ENCODE data around the gene GBP5.
"Not testable (repeated sequence)": the region's sequence is repeated elsewhere in the genome, so short reads cannot be mapped to it uniquely, and the experiment has no call there.

GBP5 gene

DNA sequence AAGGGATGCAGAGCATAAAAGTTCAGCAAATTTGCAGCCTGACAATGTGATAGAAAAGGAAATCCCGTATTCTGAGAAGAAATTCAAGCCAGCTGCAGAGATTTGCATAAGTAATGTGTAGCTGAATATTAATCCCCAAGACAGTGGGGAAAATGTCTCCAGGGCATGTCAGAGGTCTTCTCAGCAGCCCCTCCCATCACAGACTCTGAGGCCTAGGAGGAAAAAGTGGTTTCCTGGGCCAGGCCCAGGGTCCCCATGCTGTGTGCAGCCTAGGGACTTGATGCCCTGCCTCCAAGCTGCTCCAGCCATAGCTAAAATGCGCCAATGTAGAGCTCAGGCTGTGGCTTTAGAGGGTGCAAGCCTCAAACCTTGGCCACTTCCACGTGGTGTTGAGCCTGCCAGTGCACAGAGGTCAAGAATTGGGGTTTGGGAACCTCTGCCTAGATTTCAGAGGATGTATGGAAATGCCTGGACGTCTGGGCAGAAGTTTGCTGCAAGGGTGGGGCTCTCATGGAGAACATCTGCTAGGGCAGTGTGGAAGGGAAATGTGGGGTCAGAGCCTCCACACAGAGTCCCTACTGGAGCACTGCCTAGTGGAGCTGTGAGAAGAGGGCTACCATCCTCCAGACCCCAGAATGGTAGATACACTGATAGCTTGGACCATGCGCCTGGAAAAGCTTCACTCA is 11.6 kb upstream of the GBP5 start:
- in situ Hi-C loops (cut with HindIII; ENCODE audit: low sequenced_read_pairs) = not testable (repeated sequence)

DNA sequence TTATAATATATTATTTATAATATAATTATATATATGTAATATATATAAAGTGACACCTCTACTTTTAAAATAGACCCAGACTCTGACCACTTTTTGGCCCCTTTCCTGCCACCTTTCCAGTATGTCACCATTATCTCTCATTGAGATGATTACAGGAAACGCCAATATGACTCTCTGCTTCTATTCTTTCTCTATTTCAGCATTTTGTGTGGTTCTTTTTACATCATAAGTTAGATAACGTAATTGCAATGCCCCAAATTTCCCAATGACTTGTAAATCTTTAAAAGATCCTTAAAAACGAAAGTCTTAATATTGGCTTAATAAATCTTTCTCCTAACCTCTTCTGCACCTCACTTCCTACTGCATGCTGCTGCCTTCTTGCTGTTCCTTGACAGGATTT is 8.1 kb upstream of the GBP5 start:
- in situ Hi-C loops (cut with HindIII; ENCODE audit: low sequenced_read_pairs) = no loop called here

DNA sequence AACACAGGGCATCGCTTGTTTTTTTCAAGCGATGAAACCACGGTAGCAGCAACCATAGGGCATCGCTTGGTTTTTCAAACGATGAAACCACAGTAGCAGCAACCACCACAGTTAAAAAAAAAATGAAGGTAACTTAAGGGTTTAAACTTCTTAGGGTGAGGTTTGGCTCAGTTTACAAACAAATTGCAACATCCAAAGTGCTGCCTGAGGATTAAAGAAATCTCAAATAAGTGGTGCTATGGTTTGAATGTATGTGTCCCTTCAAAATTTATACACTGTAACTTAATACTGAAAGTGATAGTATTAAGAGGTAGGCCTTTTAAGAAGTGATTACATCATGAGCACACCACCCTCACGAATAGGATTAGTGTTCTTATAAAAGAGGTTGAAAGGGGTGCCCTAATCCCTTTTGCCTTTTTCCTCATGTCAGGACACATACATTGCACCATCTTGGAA is 6.4 kb upstream of the GBP5 start:
- in situ Hi-C loops (cut with HindIII; ENCODE audit: low sequenced_read_pairs) = no loop called here

DNA sequence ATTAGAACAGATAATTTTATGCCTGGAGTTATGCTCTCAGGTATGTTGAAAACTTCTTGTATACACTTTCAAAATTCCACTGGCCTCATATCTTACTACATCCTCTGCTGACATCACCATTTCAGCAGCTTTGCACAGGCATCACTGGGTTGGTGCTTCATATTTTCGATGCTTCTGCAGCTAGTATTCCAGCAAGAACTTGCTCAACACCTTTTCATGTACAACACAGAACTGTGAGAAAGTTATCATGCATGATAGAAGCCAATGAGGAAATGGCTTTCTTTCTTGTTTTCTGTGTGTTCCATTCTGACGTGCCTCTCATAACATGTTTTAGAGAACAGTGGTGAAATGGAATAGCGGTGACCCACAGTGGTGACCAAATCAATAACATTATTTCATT is 5.1 kb upstream of the GBP5 start:
- in situ Hi-C loops (cut with HindIII; ENCODE audit: low sequenced_read_pairs) = no loop called here

DNA sequence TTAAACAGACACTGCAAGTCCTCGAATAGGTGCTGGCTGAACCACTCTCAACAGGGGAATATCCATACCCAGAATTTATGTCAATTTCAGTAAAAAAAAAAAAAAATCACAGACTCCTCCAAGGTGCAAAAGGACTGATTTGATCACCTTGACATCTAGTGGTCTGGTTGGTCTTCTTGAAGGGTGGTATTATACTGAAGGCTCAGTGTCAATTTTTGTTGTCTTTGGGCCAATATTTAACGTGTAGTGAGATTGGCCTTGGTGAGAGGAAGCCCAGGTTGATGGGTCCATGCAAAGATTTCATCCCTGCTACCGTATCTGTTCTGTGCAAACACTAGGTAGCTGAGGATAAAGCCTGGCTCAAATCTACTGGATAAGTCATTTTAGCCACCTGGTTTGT is 4.0 kb upstream of the GBP5 start:
- in situ Hi-C loops (cut with HindIII; ENCODE audit: low sequenced_read_pairs) = no loop called here

DNA sequence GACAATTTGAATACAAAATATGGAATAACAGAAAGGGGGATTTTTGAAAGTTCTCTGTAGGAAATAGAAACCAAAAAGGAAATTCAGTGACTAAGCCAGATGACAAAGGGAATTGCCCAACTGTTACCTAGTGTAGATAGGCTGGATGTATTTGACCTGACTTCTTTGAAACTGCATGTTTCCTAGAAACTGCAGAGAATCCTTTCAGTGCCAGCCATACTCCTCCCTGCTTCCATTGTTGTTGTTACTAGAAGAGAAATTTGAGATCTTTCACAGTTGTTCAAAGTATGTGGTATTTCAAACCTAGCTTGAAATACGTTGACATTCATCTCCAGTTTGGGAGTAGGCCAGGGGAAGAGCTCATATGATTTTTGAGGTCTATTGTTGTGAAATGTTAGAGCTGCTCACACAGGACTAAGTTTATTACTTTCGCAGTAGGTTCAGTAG is 1.8 kb upstream of the GBP5 start:
- in situ Hi-C loops (cut with HindIII; ENCODE audit: low sequenced_read_pairs) = no loop called here

DNA sequence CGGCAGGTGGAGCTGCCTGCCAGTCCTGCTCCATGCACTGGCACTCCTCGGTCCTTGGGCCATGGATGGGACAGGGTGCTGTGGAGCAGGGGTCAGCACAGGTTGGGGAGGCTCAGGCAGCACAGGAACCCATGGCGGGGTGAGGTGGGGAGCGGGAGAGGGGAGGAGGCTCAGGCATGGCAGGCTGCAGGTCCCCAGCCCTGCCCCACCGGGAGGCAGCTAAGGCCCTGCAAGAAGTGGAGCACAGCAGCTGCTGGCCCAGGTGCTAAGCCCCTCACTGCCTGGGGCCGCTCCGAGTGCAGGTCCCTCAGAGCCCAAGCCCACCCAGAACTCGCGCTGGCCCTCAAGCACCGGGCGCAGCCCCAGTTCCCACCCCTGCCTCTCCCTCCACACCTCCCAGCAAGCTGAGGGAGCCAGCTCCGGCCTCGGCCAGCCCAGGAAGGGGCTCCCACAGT is 691 bp upstream of the GBP5 start:
- in situ Hi-C loops (cut with HindIII; ENCODE audit: low sequenced_read_pairs) = no loop called here

DNA sequence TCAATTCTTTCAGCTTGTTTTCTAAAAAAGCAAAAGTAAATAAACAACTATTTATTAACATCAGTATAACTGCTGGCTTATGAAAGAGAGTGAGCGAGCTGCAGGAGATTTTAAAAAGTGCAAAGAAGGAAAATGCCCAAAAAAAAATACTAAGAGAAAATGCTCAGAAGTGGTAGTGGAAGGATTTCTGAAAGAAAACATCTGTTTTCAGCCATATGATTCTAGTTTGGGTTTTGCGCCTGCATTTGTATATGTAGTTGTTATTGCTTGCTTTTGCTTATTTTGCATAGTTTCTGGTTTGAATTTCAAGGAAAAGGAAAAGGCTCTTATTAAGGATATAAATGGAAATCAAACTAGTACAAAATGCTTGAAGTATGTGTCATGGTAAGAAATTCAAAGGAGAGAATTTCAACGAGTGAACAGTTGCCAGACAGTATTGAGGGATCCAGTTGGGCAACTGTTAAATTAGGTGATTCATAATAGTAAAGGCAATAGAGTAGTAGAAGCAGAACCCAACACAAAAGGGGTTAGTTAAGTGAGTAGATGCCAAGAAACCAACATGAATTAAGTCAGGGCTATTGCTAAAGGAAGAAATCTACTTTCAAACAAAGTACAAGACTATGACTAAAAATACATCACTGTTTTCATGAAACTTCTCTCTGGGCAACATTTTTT is 1.2 kb downstream of the GBP5 start:
- in situ Hi-C loops (cut with HindIII; ENCODE audit: low sequenced_read_pairs) = no loop called here

DNA sequence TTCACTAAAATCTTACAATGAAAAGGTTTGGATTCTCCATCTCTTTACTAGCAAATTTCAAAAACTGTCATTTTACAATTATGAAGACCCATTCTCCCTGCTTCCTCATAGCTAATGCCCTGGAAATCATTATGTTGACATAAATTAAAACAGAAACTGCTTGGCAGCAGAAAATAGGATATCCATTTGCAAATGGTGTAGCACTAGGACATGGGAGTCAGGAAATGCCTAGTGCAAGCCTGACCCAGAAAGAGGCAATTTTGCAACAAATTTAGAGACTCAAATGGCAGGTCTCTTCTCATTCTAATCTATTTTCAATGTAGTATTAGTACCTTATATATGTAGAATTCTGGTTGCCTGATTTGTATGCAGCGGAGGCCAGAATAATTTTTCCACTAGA is 2.2 kb downstream of the GBP5 start:
- in situ Hi-C loops (cut with HindIII; ENCODE audit: low sequenced_read_pairs) = no loop called here

DNA sequence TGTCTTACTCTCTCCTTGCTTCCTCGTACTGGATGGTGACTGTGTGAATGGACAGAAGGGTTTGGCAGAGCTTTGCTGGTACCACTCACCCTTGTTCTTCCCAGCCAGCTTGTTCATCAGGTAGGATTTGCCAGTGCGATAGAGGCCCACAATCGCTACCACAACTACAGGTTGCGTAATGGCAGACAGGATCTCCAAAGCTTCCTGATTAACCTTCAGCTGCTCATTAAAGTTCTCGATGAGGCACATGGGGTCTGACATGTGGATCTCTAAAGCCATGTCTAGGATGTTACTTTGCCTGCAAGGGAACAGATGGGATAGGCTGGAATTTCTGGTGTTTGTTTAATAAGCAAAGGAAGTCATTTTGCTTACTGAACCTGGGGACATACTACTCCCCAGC is 3.4 kb downstream of the GBP5 start:
- in situ Hi-C loops (cut with HindIII; ENCODE audit: low sequenced_read_pairs) = no loop called here

DNA sequence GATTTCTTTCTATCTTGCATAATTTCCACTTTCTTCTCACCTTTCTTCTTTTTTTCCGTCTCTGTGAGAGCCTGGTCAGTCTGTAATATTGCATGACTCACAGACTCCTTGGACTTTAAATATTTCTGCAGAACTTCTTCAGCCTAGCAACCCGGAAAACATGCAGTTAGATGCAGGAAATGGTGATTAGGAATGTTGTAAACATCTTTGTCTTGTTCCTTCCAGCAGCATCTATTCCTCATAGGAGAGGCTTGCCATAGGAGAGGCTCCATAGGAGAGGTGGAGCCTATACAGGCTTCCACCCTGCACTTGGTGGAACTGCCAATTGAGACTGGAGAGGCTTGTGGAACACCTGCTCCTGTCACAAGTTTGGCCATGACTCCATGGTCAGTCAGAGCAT is 10.0 kb downstream of the GBP5 start:
- in situ Hi-C loops (cut with HindIII; ENCODE audit: low sequenced_read_pairs) = no loop called here

DNA sequence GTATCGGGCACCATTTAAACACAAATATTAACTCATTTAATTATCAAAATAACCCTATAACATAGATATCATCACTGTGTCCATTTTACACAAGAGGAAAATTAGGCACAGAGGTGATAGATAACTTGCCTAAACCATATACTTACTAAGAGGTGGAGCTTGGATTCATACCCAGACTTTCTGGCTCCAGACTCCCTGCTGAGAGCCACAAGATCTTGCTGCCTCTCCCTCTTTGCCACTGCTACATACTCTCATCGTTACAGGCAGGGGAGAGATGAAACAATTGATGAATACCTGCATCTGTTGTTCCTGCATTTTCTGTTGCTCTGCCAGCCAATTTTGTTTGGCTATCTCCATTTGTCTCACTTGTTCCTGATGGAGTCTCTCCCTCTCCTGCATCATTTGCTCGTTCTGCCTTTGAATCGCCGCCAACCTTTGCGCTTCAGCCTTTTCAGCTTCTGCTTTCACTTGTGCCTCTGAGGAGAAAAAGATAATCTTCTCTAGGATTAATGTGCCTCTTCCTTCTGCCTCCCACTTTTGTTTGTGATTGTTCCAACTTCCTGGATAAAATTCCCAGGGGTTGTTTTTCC is 10.6 kb downstream of the GBP5 start:
- in situ Hi-C loops (cut with HindIII; ENCODE audit: low sequenced_read_pairs) = no loop called here

DNA sequence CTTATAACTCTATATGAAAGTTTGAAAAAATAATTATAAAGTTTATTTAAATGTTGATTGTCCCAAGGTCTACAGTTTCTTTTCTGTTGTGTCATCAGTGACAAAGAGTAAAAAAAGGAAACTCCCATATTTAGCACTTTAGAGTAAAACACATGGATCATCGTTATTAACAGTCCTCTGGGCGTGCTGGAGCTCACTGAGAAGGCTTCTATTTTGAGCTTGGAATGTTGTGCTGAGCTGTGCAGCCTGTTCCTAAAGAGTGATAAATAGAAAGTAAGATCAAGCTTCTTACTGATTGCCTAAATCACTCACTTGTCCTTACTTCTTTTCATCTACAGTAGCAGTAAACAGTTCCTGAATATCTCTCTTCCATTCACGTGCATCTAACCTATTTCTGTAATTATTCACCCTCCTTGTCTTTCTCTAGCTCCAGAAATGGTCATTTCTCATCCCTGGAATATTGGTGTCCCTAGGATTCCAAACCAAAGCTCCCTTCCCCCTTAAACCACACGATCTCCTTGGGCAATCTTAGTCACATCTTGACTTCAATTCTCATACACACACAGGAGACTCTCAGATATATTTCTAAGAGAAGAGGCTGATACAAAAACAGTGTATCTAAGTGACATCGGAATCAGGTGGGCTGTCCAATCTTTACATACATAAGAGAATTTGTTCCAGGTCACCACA is 11.9 kb downstream of the GBP5 start:
- in situ Hi-C loops (cut with HindIII; ENCODE audit: low sequenced_read_pairs) = no loop called here

DNA sequence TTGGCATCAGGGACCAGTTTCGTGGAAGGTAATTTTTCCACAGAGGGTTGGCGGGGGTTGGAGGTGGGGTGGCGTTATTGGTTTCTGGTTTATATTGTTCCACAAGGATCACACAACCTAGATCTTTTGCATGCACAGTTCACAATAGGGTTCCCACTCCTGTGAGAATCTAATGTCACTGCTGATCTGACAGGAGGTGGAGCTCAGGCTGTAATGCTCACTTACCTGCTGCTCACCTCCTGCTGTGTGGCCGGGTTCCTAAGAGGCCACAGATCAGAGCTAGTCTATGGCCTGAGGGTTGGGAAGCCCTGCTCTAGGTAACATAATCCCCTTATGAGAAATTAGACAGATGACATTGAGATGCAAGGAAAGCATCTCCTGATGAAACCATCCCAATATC is 12.6 kb downstream of the GBP5 start:
- in situ Hi-C loops (cut with HindIII; ENCODE audit: low sequenced_read_pairs) = no loop called here

DNA sequence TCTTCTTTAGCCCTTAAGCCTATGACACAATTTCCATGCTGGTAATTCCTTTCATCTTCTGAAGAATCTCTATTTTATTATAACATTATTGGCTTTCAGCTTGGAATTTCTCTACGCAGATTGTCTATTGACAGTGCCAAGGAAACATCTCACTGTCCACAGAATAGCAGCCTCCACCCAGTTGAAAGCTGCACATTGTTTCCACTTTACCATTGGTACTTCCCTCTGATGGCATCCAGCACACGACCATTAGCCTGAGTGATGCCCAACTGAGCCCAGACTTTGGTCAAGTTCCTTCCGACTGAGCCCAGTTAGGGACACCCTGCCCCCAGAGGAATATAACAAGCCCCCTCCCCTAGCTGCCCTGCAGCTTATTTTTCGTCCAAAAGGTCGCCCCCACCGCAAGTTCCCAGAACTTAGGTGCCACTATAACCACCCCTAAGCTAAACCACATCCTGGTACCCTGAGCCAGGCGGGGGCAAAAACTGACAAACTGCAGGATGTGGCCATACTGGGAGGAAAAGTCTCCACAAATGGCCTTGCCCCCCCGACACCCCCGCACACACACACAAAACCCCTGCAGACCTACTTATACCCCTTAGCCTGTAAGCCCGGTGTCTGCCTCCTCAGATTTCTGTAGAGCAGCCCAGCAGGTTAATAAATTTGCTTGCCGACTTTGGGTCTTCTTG is 13.2 kb downstream of the GBP5 start:
- in situ Hi-C loops (cut with HindIII; ENCODE audit: low sequenced_read_pairs) = no loop called here

DNA sequence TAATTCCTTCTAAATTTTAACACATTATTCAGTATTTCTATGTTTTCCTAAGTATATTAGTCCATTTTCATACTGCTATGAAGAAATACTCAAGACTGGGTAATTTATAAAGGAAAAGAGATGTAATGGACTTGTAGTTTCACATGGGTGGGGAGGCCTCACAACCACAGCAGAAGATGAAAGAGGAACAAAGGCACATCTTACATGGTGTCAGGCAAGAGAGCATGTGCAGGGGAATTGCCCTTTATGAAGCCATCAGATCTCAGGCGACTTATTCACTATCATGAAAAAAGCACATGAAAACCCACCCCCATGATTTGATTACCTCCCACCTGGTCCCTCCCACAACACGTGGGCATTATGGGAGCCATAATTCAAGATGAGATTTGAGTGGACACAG is 15.6 kb downstream of the GBP5 start:
- in situ Hi-C loops (cut with HindIII; ENCODE audit: low sequenced_read_pairs) = no loop called here

DNA sequence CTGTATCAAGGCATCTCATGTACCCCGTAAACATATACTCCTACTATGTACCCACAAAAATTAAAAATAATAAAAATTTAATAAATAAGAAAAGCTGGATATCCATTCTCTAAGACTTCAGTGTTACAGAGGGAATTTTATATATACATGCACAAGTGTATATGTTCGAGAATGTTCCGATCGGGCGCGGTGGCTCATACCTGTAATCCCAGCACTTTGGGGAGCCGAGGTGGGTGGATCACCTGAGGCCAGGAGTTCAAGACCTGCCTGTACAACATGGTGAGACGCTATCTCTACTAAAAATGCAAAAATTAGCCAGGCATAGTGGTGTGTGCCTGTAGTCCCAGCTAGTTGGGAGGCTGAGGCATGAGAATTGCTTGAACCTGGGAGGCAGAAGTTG is 17.1 kb downstream of the GBP5 start:
- in situ Hi-C loops (cut with HindIII; ENCODE audit: low sequenced_read_pairs) = not testable (repeated sequence)

DNA sequence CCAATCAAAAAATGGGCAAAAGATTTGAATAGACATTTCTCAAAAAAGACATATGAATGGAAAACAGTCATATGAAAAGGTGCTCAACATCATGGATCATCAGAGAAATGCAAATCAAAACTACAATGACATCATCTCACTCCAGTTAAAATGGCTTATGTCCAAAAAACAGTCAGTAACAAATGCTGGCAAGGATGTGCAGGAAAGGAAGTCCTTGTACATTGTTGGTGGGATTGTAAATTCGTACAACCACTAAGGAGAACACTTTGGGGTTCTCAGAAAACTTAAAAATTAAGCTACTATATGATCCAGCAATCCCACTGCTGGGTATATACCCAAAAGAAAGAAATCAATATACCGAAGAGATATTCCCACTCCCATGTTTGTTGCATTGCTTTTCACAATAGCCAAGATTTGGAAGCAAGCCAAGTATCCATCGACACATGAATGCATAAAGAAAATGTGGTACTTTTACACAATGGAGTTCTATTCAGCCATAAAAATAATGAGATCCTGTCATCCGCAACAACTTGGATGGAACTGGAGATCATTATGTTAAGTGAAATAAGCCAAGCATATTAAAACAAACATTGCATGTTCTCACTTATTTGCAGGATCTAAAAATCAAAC is 17.9 kb downstream of the GBP5 start:
- in situ Hi-C loops (cut with HindIII; ENCODE audit: low sequenced_read_pairs) = no loop called here

DNA sequence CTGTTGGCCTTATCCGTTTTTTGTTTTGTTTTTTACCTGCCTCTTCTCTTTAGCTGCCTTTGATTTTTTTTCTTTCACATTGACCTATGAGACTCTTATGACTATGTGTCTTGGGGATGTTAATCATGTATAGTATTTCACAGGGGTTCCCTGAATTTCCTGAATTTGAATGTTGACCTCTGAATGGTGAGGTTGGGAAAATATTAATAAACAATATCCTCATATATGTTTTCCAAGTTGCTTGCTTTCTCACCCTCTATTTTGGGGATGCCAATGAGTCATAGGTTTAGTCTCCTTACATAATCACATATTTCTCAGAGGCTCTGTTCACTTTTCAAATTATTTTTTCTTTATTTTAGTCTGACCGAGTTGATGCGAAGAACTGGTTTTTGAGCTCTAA is 29.6 kb downstream of the GBP5 start:
- in situ Hi-C loops (cut with HindIII; ENCODE audit: low sequenced_read_pairs) = no loop called here
